Uterus (tissue), 4 donors: ENCODE results near the gene PITRM1. TPM values are rescaled to one million over a fixed set of nuclear protein-coding genes. Genes with fewer than 3 reads are reported as not detected.
A peak's percentile ranks its signal among the peaks of the same experiment; 100 is the strongest.

Experiments
- DNase-seq, 2 donors: peaks; one replicate each; pipeline ENCODE4 v3.0.0-alpha.2; 2019 to 2020
- H3K27ac ChIP-seq, 2 donors: fragments of 200-600 bp; sonication (generic); 1 replicate in 1 of 2; 2 replicates in 1 of 2; pipeline ENCODE4 v1.5.1; 2016 to 2018
- H3K27me3 ChIP-seq, 2 donors: fragments of 200-600 bp; sonication (generic); one replicate each; pipeline ENCODE4 v1.5.1; 2018 to 2019; ENCODE audit warnings: control low read depth in 1 of 2
- H3K36me3 ChIP-seq, 2 donors: fragments of 200-600 bp; sonication (generic); one replicate each; pipeline ENCODE4 v1.5.1; 2019; ENCODE audit warnings: control low read depth in 1 of 2
- H3K4me1 ChIP-seq, 2 donors: fragments of 200-600 bp; sonication (generic); one replicate each; pipeline ENCODE4 v1.5.1; 2018 to 2019; ENCODE audit warnings: control low read depth in 1 of 2
- H3K4me3 ChIP-seq, 2 donors: fragments of 200-600 bp; sonication (generic); 1 replicate in 1 of 2; 2 replicates in 1 of 2; pipeline ENCODE4 v1.5.1; 2018 to 2019; ENCODE audit warnings: mild to moderate bottlenecking in 1 of 2
- H3K9me3 ChIP-seq, 2 donors: fragments of 200-600 bp; sonication (generic); one replicate each; pipeline ENCODE4 v1.5.1; 2019; ENCODE audit warnings: control low read depth in 1 of 2
- POLR2A ChIP-seq, 2 donors: fragments of 450-650 bp; IDR thresholded peaks; one replicate each; pipeline ENCODE4 v1.6.1; 2016; ENCODE audit warnings: antibody characterized with exemption in 2 of 2, mild to moderate bottlenecking in 1 of 2, moderate library complexity in 1 of 2
- intact Hi-C: fragments of 100-400 bp; cut with DNase I; formaldehyde crosslinking; loops from one replicate; pipeline ENCODE4 v1.15.1; 2023; ENCODE audit warnings: low total_unique reads
- total RNA-seq, 4 donors: library from RNA; depleted of rRNA in 3 of 4; stranded (reverse); fragments of >200 nt in 3 of 4; gene quantifications; one replicate each; pipeline versions ENCODE4 v1.1.0 to v1.2.4, GENCODE V29; 2014 to 2023
- TF ChIP-seq, protein P1 (sequence below), 4 experiments: fragments of 200-600 bp in 2 of 4; fragments of 450-650 bp in 2 of 4; sonication (generic) in 2 of 4; IDR thresholded peaks; one replicate each; pipeline ENCODE4 v1.5.1; 2016 to 2019; ENCODE audit warnings: antibody characterized with exemption in 4 of 4, mild to moderate bottlenecking in 2 of 4, moderate library complexity in 1 of 4
- donor health status: DM: yes; HTN: yes; CAD: no.

The PITRM1 gene
- total RNA-seq, 4 donors from 2014 or later: 37.4 to 100.0 (median 51.4) TPM

DNA sequence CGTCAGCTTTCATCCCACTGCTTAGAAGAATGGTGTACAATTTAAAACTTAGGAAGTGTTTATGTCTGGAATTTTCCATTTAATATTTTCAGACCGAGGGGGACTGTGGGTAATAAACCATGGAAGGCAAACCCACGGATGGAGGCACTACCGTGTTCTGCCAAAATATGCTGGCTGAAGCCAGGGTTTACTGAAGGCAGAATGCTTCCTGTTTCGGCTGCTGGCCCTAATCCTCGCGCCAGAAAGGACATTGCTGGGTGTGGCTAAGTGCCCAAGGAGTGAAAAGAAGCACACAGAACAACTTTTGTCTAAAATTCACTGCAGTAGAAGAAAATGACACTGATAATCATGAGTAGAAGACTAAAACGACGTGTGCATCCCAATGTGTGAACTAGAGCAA is 32.3 kb downstream of the PITRM1 start:
- Histone ChIP-seq H3K9me3 (no peaks in the 10 kb centered on the region), H3K4me3 (no peak overlapping the region), H3K36me3 (no peaks in the 10 kb centered on the region), H3K27ac (no peak overlapping the region), H3K27me3 (no peaks in the 10 kb centered on the region), H3K4me1 (no peaks in the 10 kb centered on the region)
- TF ChIP-seq, protein P1, sequence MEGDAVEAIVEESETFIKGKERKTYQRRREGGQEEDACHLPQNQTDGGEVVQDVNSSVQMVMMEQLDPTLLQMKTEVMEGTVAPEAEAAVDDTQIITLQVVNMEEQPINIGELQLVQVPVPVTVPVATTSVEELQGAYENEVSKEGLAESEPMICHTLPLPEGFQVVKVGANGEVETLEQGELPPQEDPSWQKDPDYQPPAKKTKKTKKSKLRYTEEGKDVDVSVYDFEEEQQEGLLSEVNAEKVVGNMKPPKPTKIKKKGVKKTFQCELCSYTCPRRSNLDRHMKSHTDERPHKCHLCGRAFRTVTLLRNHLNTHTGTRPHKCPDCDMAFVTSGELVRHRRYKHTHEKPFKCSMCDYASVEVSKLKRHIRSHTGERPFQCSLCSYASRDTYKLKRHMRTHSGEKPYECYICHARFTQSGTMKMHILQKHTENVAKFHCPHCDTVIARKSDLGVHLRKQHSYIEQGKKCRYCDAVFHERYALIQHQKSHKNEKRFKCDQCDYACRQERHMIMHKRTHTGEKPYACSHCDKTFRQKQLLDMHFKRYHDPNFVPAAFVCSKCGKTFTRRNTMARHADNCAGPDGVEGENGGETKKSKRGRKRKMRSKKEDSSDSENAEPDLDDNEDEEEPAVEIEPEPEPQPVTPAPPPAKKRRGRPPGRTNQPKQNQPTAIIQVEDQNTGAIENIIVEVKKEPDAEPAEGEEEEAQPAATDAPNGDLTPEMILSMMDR (IDR thresholded peaks at IDR 0.05): no peak
- no peak for TF ChIP-seq POLR2A (IDR thresholded peaks at IDR 0.05)
- no peak for DNase-seq
- intact Hi-C loops: no loop called here

DNA sequence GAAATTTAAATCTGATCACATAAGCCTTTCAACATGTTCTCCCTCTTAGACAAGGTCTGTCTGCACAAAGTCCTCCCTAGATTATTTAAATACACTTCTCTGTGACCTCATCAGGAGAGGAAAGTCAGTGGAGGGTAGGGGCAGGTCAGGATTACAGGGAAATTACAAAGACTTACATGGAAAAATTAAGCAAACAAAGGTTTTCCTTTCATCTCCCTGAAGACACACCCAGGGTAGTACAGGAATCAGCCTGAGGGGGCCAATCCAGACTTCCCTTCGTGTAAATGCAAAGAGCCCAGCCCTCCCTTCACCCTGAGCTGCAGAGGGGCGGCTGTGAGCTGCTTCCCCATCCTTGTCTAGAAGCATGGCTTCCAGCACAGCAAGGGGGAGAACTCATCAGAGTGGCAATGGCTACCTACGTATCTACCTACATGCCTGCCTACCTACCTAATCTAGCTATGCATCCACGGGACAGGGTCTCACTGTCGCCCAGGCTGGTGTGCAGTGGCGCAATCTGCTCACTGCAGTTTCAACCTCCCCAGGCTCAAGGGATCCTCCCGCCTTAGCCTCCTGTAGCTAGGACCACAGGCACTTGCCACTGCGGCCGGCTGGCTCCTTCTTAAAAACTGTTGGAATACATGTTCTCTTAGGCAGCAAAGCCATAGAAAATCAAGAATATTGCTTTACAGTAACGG is 33.2 kb downstream of the PITRM1 start:
- H3K9me3 ChIP-seq: no peaks in the 10 kb centered on the region
- intact Hi-C loops: no loop called here
- no peaks in the 10 kb centered on the region for H3K36me3 ChIP-seq
- no peaks in the 10 kb centered on the region for H3K27me3 ChIP-seq
- TF ChIP-seq, protein P1 (IDR thresholded peaks at IDR 0.05): no peak
- no peak for TF ChIP-seq POLR2A (IDR thresholded peaks at IDR 0.05)
- no peak for DNase-seq
- H3K4me3 ChIP-seq: no peak overlapping the region
- H3K4me1 ChIP-seq: no peaks in the 10 kb centered on the region
- H3K27ac ChIP-seq: no peak overlapping the region

DNA sequence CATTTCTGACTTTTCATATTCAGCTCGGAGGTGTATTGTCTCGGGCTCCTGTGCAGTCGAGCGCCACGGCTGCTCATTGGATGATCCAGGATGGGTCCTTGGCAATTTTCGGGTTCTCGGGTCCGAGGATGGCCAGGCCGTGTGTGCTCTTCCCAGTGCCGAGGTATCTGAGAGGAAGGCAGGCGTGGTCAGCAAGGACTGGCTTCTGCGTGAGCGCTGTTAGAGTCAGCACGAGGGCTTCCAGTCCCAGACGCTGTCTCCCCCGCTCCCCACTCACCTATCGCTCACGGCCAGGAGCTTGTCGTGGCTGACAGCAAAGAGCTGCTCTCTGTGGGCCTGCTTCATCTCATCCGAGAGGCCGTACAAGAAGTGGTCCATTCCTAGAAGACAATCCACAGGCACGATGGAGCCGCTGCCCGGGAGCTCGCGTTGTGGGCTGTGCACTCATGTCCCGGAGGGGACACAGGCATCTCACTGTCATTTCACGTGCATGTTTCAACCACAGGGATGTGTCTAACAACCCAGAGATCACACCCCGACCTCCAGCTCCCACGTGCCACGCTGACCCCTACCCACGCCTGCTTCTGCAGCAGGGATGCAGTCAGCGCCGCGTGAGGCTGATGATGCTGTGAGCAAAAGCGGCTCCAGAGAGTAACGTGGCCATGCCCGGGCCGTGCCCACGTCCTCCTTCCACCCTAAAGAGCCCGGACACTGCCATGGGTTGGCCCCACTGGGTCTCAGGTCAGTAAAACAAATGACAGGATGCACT is 34.4 kb downstream of the PITRM1 start:
- no peak for TF ChIP-seq POLR2A (IDR thresholded peaks at IDR 0.05)
- TF ChIP-seq, protein P1 (IDR thresholded peaks at IDR 0.05): no peak
- Histone ChIP-seq H3K4me3 (no peak overlapping the region), H3K27ac (peak overlapping the region in 1 of 2 donors; percentile 35), H3K27me3 (no peaks in the 10 kb centered on the region), H3K36me3 (no peaks in the 10 kb centered on the region), H3K4me1 (no peaks in the 10 kb centered on the region), H3K9me3 (no peaks in the 10 kb centered on the region)
- no peak for DNase-seq
- intact Hi-C loops: no loop called here

- no peaks in the 10 kb centered on the region for H3K4me1 ChIP-seq
- intact Hi-C loops: no loop called here
- H3K36me3 ChIP-seq: no peaks in the 10 kb centered on the region
- peak; percentile 72 for DNase-seq
- no peaks in the 10 kb centered on the region for H3K27me3 ChIP-seq
- no peak overlapping the region for H3K4me3 ChIP-seq
- TF ChIP-seq, protein P1 (IDR thresholded peaks at IDR 0.05): no peak
- TF ChIP-seq POLR2A (IDR thresholded peaks at IDR 0.05): no peak
- H3K9me3 ChIP-seq: no peaks in the 10 kb centered on the region
- H3K27ac ChIP-seq: peak overlapping the region; percentile 6 to 50
Measured at GRCh38 chr10:3136763-3137611, 35.6 kb downstream of the PITRM1 start.
